Right cardiac atrium (tissue), 5 donors: ENCODE data around the gene COL16A1. TPM values are rescaled to one million over a fixed set of nuclear protein-coding genes. Genes with fewer than 3 reads are reported as not detected.

Experiments used
- ATAC-seq, 2 donors: fragments of 200-7000 bp; cut with Tn5 transposase; one replicate each; pipeline versions ENCODE4 v1.8.0 to v1.9.1; 2020; ENCODE audit warnings: moderate library complexity in 2 of 2, mild to moderate bottlenecking in 1 of 2
- DNase-seq, 3 donors: peaks; one replicate each; pipeline ENCODE4 v3.0.0-alpha.2; 2020
- H3K27ac ChIP-seq: one replicate; pipeline ENCODE4 v1.5.1; 2013; ENCODE audit warnings: mild to moderate bottlenecking, low read length, control low read depth, moderate library complexity
- H3K27me3 ChIP-seq: one replicate; pipeline ENCODE4 v1.6.1; 2013; ENCODE audit not compliant: control insufficient read depth, insufficient read depth
- H3K4me1 ChIP-seq: one replicate; pipeline ENCODE4 v1.6.1; 2013; ENCODE audit warnings: low read length; ENCODE audit not compliant: control insufficient read depth, insufficient read depth
- H3K4me3 ChIP-seq: one replicate; pipeline ENCODE4 v1.5.1; 2013; ENCODE audit warnings: low read length, control low read depth
- H3K9me3 ChIP-seq: one replicate; pipeline ENCODE4 v1.6.1; 2013; ENCODE audit warnings: low read length; ENCODE audit not compliant: control insufficient read depth
- WGBS: extraction: QIAGEN DNeasy Blood & Tissue Kit; methylation state at CpG from one replicate; pipeline ENCODE4 v1.1.7; 2013; 5-methylcytosine and 5-hydroxymethylcytosine counted together
- intact Hi-C, 4 donors: fragments of 100-400 bp; cut with DNase I; formaldehyde crosslinking; loops; one replicate each; pipeline versions ENCODE4 v1.11.0 to v1.14.0; 2022 to 2023
- polyA plus RNA-seq: library from polyadenylated mRNA; stranded (reverse); fragments of 200-250 nt; gene quantifications from one replicate; pipeline ENCODE4 v1.2.3, GENCODE V29; 2013
- total RNA-seq, 4 donors: library from RNA; stranded (reverse); fragmentation: NEBNext Ultra II Directional; extraction: Animal tissue kit (Norgen Biotek cat#: 25700); gene quantifications; one replicate each; pipeline ENCODE4 v1.2.1, GENCODE V29; 2021
- donor health status: healthy with polysubstance abuse.
- donor health status: DM: no; HTN: yes; CAD: no.
- donor health status: DM: no; HTN: no; CAD: no.
- donor health status: DM: no; HTN: yes; CAD: no; lungs with severe emphysema.
- donor health status: DM: yes; HTN: yes; CAD: no.

COL16A1 gene
- total and polyA plus RNA-seq, 5 donors = 37.4 to 50.5 (median 50.3) TPM

DNA sequence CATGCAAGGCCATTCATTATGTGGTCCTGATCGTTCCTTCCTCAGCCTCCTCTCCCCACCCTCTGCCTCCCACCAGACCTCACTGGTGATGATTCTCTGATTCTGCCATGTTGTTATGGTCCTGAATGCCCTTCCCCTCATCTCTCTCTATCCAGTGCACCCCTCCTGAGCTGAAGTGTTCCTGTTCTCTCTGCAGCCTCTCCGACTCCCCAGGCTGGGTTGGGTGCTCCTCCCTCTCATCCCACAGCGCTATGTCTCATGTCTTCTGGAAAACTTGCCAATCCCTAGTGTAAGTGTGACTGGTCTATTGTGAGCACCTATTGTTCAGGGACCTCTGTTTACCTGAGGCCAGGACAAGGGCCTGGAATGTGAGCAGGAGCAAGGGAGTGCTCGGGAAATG, 48.1 kb downstream of the COL16A1 start:
- WGBS = 81% methylated on average over 4 of the region's 4 CpGs
- DNase-seq (no peak), ATAC-seq (no peak)
- intact Hi-C loops = loop anchor here in 1 of 4 donors (5.0 kb wide), 1 partner anchor 137 kb away; no protein-coding TSS in a partner anchor
- Histone ChIP-seq H3K27me3 (no peaks in the 10 kb centered on the region), H3K4me1 (no peaks in the 10 kb centered on the region), H3K9me3 (no peaks in the 10 kb centered on the region), H3K4me3 (no peak overlapping the region), H3K27ac (no peak overlapping the region)

DNA sequence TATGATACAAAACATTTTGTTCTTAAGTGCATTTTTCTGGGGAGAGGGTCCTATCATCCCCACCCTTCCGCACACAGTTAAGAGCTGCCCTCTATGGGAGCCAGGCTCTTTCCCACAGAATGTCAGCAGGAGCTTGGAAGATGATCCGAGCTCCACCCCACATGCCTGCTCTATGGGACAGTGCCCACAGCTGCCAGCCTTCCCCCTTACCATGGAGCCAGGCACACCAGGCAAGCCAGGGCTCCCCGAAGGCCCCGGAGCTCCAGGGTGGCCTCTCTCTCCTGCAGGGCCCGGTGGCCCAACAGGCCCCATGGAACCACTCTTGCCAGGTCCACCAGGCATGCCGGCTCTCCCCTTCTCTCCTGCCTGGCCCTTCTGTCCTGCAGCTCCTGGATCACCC, 48.7 kb downstream of the COL16A1 start:
- intact Hi-C loops = loop anchor here in 1 of 4 donors (5.0 kb wide), 1 partner anchor 137 kb away; no protein-coding TSS in a partner anchor
- 88% methylated on average over 6 of the region's 6 CpGs for WGBS

DNA sequence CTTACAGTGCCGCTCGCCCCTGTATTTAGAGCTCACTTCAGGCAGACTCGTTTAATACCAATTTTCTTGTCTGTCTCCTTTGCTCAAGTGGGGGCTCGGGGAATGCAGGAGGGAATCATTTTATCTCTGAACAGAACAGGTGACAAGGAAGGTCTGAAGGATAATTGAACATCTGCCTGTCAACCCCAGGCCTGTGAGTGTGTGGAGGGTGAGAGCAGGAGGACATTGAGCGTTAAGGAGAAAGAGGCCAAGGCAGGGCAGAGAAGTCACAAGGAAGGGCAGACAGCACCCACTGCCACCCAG, 49.4 kb downstream of the COL16A1 start:
- 90% methylated on average over 5 of the region's 5 CpGs for WGBS
- Histone ChIP-seq H3K27me3 (no peaks in the 10 kb centered on the region), H3K9me3 (no peaks in the 10 kb centered on the region), H3K4me1 (no peaks in the 10 kb centered on the region), H3K4me3 (no peak overlapping the region), H3K27ac (no peak overlapping the region)
- no peak for DNase-seq
- intact Hi-C loops = no loop called here
- ATAC-seq = no peak

More for the DNA sequence above, 48.7 kb downstream of the COL16A1 start:
- H3K4me3 ChIP-seq = no peak overlapping the region
- no peaks in the 10 kb centered on the region for H3K9me3 ChIP-seq
- no peaks in the 10 kb centered on the region for H3K4me1 ChIP-seq
- ATAC-seq (no peak), DNase-seq (peak in 1 of 3 donors; percentile 26)
- H3K27ac ChIP-seq = no peak overlapping the region
- H3K27me3 ChIP-seq = no peaks in the 10 kb centered on the region

DNA sequence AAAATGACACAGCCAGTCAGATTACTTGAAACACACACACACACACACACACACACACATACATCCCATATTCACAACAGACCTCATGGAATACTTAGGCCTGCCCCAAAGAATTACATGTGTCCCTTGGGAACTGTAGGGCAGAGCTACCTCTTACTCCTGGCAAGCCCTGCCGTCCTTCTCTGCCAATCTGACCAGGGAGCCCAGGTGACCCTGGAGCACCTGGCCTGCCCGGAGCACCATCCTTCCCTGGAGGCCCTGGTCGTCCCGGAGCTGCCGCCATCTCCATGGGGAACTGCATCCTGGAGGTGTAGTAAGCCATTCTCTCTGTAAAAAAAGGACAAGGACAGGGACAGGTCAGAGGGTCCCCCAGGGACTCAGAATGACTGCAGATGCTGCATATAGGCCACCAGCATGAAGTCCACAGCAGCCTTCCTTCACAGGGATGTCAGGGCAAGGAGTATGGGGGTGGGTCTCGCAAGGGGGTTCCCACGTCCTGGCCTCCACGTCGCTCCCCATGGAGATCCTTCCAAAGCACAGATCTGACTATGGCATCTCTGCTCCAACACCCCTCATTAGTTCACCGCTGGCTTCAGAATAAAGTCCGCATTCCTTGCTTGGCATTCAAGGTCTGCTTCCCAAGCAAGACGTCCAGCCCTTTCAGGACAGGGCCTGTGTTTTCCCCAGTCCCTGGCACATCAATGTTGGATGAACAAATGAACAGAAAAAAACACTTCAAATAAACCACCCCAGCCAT, 49.9 kb downstream of the COL16A1 start:
- WGBS = 87% methylated on average over 12 of the region's 12 CpGs
- H3K9me3 ChIP-seq = no peaks in the 10 kb centered on the region
- DNase-seq = no peak
- H3K27me3 ChIP-seq = no peaks in the 10 kb centered on the region
- no peak overlapping the region for H3K4me3 ChIP-seq
- no peaks in the 10 kb centered on the region for H3K4me1 ChIP-seq
- no peak for ATAC-seq
- no peak overlapping the region for H3K27ac ChIP-seq
- intact Hi-C loops = no loop called here

DNA sequence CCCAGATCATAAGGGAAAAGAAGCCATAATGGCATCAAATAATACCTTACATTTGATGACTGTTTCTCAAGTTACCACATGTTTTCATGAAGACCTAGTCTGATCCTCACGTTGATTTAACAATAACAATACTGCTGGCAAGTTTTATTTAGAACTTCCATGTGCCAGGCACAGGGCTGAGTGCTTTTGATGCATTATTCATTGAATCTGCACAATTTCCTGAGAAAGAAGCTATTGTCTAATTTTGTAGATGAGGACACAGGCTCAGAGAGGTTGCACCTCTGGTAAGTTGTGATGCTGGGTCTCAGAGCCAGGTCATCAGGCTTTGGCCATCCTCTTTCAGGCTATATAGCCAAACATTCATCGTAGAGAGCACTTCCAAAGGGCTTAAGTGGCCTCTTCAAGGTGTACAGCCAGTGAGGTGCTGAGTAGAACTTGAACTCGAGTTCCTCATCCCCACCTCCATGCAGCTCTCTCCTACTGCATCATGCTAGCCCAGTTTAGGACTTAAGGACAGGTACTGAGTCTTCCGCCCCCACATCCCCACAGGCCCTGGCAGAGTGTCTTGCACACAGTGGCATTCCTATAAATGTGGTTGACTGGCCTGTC, 50.8 kb downstream of the COL16A1 start:
- Histone ChIP-seq H3K9me3 (no peaks in the 10 kb centered on the region), H3K4me1 (peaks cover 4% of the 10 kb centered on the region), H3K27me3 (no peaks in the 10 kb centered on the region), H3K4me3 (no peak overlapping the region), H3K27ac (no peak overlapping the region)
- ATAC-seq (no peak), DNase-seq (no peak)
- 76% methylated on average over 4 of the region's 4 CpGs for WGBS
- intact Hi-C loops = no loop called here

DNA sequence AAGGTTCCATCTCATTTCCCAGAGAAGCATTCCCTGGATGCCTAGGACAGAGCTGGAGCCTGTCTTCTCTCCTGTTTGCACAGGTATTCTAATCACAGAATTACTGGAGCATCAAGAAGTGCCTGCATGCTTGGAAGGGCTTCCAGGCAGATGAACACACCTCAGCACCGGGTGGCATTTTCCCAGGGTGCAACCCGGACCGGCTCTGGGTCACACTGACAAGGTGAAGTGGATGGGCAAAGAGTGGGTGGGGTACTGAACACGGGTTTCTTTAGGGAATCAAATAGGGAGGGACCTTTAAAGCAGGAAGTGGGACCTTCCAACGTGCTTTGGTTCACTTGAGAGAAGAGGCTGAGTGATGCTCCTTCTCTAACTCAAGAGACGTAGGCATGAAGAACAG, 52.1 kb downstream of the COL16A1 start:
- Histone ChIP-seq H3K27me3 (no peaks in the 10 kb centered on the region), H3K4me3 (no peak overlapping the region), H3K27ac (no peak overlapping the region), H3K4me1 (peaks cover 4% of the 10 kb centered on the region), H3K9me3 (no peaks in the 10 kb centered on the region)
- no peak for ATAC-seq
- 70% methylated on average over 6 of the region's 6 CpGs for WGBS
- DNase-seq = no peak
- intact Hi-C loops = no loop called here

DNA sequence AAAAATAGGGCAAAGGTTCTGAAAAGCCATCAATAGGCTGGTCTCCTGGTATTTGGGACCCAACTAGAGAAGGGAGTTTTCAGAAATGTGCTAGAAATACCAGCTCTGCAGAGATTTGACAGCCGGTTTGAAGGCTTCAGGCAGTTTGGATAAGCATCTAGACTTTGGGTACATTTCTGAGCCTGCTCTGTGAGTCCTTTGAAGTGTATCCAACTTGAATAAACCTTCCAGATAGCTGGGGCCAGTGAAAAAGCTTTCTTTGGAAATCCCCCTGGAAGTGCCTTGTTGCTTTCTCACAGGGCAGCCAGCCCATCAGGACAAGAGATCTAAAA, 52.8 kb downstream of the COL16A1 start:
- H3K4me3 ChIP-seq = no peak overlapping the region
- H3K27me3 ChIP-seq = no peaks in the 10 kb centered on the region
- DNase-seq = no peak
- no peak for ATAC-seq
- peaks cover 4% of the 10 kb centered on the region for H3K4me1 ChIP-seq
- H3K27ac ChIP-seq = no peak overlapping the region
- intact Hi-C loops = no loop called here
- WGBS = 21% methylated on average over 1 of the region's 1 CpG
- no peaks in the 10 kb centered on the region for H3K9me3 ChIP-seq

DNA sequence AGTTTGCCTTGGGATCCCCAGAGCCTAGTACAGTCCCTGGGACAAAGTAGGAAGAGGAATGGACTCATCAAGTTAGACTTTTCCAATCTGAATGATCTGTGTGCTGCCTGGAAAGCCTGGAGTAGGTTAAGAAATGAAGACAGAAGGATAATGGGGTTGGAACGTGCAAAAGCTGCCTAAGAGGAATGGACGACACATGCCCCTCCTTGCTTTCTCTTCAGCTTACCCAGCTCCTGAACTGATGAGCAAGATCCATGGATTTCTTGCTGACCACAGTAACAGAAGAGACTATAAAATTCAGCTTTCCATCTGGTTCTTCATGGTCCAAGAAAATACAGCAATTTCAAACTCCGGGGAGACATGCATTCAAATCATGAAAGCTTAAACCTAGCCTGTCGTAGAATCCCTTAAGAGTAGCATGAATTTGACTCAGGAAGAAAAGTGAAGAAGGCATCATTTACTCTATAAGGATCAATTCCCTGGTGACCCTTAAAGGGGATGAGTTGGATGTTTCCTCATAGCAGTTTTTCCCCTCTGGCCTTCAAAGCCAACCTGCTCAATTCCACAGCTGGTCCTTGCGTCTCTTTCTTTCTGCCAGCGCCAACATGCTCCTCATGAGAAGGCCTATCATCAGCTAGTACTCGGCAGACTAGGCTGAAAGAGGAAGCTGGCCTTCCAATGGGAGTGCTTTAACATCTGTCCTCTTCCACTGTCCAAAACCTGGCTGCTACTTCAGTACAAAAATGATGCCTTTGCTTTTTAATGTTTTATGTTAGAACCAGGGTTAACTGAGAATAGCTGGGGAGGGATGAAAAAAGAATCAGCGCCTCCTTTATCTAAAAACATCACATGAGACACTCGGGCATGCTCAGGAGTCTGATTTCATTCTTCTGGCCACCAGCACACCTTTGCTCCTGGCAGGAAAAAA, 53.4 kb downstream of the COL16A1 start:
- 62% methylated on average over 9 of the region's 9 CpGs for WGBS
- H3K27ac ChIP-seq = no peak overlapping the region
- no peak for ATAC-seq

DNA sequence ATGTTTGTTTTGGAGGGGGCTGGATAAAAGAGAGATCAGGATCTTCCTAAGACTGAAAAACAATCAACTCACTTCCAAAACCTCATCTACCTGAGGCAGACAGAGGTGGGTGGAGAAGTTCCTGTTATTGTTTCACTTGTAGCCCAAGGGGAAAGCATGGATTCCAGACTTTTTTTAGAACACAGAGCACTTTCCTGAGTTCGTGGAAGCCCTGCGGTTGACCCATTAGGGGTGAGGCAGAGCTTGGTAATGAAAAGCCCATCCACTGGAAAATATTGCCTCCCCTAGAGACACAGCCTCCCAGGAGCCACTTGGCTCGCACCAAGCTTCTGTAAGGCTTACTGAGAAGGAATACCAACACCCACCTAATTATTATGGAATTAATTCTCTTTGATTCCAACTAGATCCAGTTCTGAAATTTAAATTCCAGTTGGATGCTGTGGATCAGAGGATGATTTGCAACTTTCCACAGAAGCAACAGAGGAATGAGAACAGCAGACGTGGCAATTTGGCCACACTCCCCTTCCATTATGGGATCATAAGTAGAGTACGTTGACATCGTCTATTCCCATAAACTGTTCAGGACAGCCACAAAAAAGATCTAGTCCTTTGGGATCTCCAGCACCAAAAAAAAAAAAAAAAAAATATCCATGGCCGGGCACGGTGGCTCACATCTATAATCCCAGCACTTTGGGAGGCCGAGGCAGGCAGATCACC, 55.0 kb downstream of the COL16A1 start:
- H3K27me3 ChIP-seq = no peaks in the 10 kb centered on the region
- DNase-seq (peak in 1 of 3 donors; percentile 30), ATAC-seq (peak in 1 of 2 donors; percentile 23)
- no peak overlapping the region for H3K4me3 ChIP-seq
- H3K4me1 ChIP-seq = peaks cover 5% of the 10 kb centered on the region
- H3K9me3 ChIP-seq = no peaks in the 10 kb centered on the region
- 59% methylated on average over 9 of the region's 9 CpGs for WGBS
- intact Hi-C loops = no loop called here
- H3K27ac ChIP-seq = peak overlapping the region; percentile 75

More for the DNA sequence above, 53.4 kb downstream of the COL16A1 start:
- no peaks in the 10 kb centered on the region for H3K27me3 ChIP-seq
- no peaks in the 10 kb centered on the region for H3K9me3 ChIP-seq
- peaks cover 4% of the 10 kb centered on the region for H3K4me1 ChIP-seq
- DNase-seq = no peak
- intact Hi-C loops = no loop called here
- H3K4me3 ChIP-seq = no peak overlapping the region

DNA sequence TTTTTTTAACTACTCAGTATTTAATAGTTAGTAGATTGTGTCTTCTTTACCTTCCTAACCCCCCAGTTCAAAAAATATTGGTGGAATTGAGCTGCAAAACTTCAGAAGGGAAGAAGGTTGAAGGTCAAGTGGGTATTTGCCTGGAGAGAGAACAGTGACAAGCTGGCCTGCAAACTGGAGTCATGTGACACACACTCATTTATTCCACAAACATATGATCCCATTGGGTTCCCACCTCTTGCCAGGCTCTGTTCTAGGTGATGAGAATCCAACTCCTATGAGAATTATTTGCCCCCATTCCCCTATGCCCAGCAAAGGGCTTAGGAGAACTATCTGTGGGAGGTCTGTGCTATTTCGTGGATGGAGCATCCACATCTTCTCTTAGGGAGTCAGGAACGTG, 55.6 kb downstream of the COL16A1 start:
- Histone ChIP-seq H3K27me3 (no peaks in the 10 kb centered on the region), H3K9me3 (no peaks in the 10 kb centered on the region), H3K4me3 (no peak overlapping the region), H3K4me1 (peaks cover 10% of the 10 kb centered on the region), H3K27ac (peak overlapping the region; percentile 75)
- intact Hi-C loops = no loop called here
- WGBS = 52% methylated on average over 2 of the region's 2 CpGs
- DNase-seq (no peak), ATAC-seq (no peak)
